ENCODE measurements around the gene S1PR4. TPM values are rescaled to one million over a fixed set of nuclear protein-coding genes. Genes with fewer than 3 reads are reported as not detected.
A peak's percentile ranks its signal among the peaks of the same experiment; 100 is the strongest.
"Not testable (repeated sequence)": the region's sequence is repeated elsewhere in the genome, so short reads cannot be mapped to it uniquely, and the experiment has no call there.

Gene S1PR4
- total and polyA plus RNA-seq, 9 donors: 0.20 to 1.1 (median 0.50) TPM; not detected in 2

- intact Hi-C loops (cut with DNase I): loop anchor here in 1 of 4 donors (10.0 kb wide), 1 partner anchor 199 kb away; no protein-coding TSS in a partner anchor
- no peak overlapping the region for H3K4me3 ChIP-seq
- WGBS, 3 donors: 76 to 86% (median 86%) methylated on average over 3 of the region's 3 CpGs
- no peaks in the 10 kb centered on the region for H3K36me3 ChIP-seq
- no peak overlapping the region for H3K27ac ChIP-seq
- no peaks in the 10 kb centered on the region for H3K9me3 ChIP-seq
- TF ChIP-seq CTCF (IDR thresholded peaks at IDR 0.05) (no peak), POLR2A (IDR thresholded peaks at IDR 0.05) (no peak), EP300 (IDR thresholded peaks at IDR 0.05) (no peak)
- H3K27me3 ChIP-seq: no peaks in the 10 kb centered on the region
- no peak for DNase-seq
- no peaks in the 10 kb centered on the region for H3K4me1 ChIP-seq (ENCODE audit: insufficient read depth)
Measured at GRCh38 chr19:3153286-3154230, 25.0 kb upstream of the S1PR4 start.

GRCh38 chr19:3154447-3154846 lies 24.1 kb upstream of the S1PR4 start:
- 91 to 98% (median 93%) methylated on average over 3 of the region's 3 CpGs for WGBS, 3 donors
- not testable (repeated sequence) for H3K36me3 ChIP-seq; H3K27me3 ChIP-seq; H3K9me3 ChIP-seq; DNase-seq; H3K4me1 ChIP-seq (ENCODE audit: insufficient read depth); H3K4me3 ChIP-seq; H3K27ac ChIP-seq
- intact Hi-C loops (cut with DNase I): loop anchor here in 1 of 4 donors (10.0 kb wide), 1 partner anchor 200 kb away; no protein-coding TSS in a partner anchor

DNA sequence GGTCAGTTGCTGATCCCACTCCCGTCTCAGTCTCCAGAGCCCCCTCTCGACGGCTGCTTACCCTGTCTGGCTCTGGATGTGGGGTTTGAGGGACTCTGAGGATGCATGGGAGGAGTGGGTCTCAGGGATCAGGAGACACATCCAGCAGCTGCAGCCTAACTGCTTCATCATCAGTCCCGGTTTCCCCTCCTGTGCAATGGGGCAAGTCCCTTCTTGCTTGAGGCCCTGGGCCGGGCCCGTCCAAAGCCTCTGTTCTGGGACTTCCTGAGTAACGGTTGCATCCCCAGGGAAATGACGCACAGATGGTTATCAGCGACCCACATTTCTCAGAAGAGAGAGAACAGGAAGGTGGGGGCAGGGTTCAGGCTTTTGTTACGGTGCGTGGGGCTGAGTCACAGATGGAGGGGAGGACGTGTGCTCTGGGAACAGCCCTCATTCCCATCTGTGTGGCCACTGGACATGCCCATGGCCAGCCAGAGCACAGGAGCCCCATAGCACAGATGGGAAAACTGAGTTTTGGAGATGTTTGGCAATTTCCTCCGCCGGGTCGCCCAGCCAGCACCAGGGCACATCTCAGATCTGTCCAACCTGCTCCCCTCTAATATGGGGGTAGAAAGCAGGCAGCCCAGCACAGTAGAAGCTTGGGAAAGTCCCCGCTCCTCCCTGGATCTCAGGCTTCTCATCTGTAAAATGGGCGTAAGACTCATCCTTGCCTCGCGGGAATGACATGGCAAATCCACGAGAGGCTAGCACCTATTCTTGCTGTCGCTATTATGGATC lies 23.4 kb upstream of the S1PR4 start:
- Histone ChIP-seq H3K27me3 (no peaks in the 10 kb centered on the region), H3K4me1 (ENCODE audit: insufficient read depth) (no peaks in the 10 kb centered on the region), H3K9me3 (no peaks in the 10 kb centered on the region), H3K36me3 (no peaks in the 10 kb centered on the region), H3K27ac (no peak overlapping the region), H3K4me3 (no peak overlapping the region)
- DNase-seq: peak in 1 of 5 donors; percentile 44
- TF ChIP-seq POLR2A (IDR thresholded peaks at IDR 0.05) (no peak), EP300 (IDR thresholded peaks at IDR 0.05) (no peak), CTCF (IDR thresholded peaks at IDR 0.05) (no peak)
- intact Hi-C loops (cut with DNase I): loop anchor here in 1 of 4 donors (10.0 kb wide), 1 partner anchor 200 kb away; no protein-coding TSS in a partner anchor
- 70 to 72% (median 70%) methylated on average over 21 of the region's 21 CpGs for WGBS, 3 donors

GRCh38 chr19:3157096-3157845 lies 21.3 kb upstream of the S1PR4 start:
- H3K36me3 ChIP-seq: no peaks in the 10 kb centered on the region
- no peaks in the 10 kb centered on the region for H3K4me1 ChIP-seq (ENCODE audit: insufficient read depth)
- no peaks in the 10 kb centered on the region for H3K9me3 ChIP-seq
- H3K4me3 ChIP-seq: no peak overlapping the region
- TF ChIP-seq CTCF (IDR thresholded peaks at IDR 0.05) (no peak), POLR2A (IDR thresholded peaks at IDR 0.05) (no peak), EP300 (IDR thresholded peaks at IDR 0.05) (no peak)
- no peaks in the 10 kb centered on the region for H3K27me3 ChIP-seq
- H3K27ac ChIP-seq: no peak overlapping the region
- WGBS, 3 donors: 76 to 84% (median 83%) methylated on average over 23 of the region's 23 CpGs
- no peak for DNase-seq
- intact Hi-C loops (cut with DNase I): loop anchor here in 1 of 4 donors (10.0 kb wide), 1 partner anchor 202 kb away; no protein-coding TSS in a partner anchor
